HG02852 (cell line): ENCODE data around the gene MAGI2.

ENCODE experiments used
- ATAC-seq: cut with Tn5 transposase; IDR thresholded peaks from one replicate; pipeline ENCODE4 v1.9.1; 2021; ENCODE audit warnings: mild to moderate bottlenecking, moderate library complexity; ENCODE audit not compliant: unreplicated experiment

Gene MAGI2

GRCh38 chr7:79381921-79382320 lies 71.5 kb downstream of the MAGI2 start:
- no peak for ATAC-seq

- no peak for ATAC-seq
These were observed 76.4 kb downstream of the MAGI2 start for GRCh38 chr7:79377097-79377496.

GRCh38 chr7:79376299-79377025 lies 77.0 kb downstream of the MAGI2 start:
- no peak for ATAC-seq

GRCh38 chr7:79361214-79361613 lies 92.3 kb downstream of the MAGI2 start:
- ATAC-seq, result no peak

GRCh38 chr7:79359827-79360226 lies 93.6 kb downstream of the MAGI2 start:
- no peak for ATAC-seq

GRCh38 chr7:79357101-79357500 lies 96.4 kb downstream of the MAGI2 start:
- ATAC-seq, result no peak

- no peak for ATAC-seq
These were observed 99.6 kb downstream of the MAGI2 start for GRCh38 chr7:79353720-79354468.

GRCh38 chr7:79352323-79352722 lies 101.1 kb downstream of the MAGI2 start:
- no peak for ATAC-seq

- no peak for ATAC-seq
These were observed 106.1 kb downstream of the MAGI2 start for GRCh38 chr7:79347351-79347750.

GRCh38 chr7:79341902-79342301 lies 111.6 kb downstream of the MAGI2 start:
- no peak for ATAC-seq

- ATAC-seq, result no peak
These were observed 113.3 kb downstream of the MAGI2 start for GRCh38 chr7:79340212-79340611.

- ATAC-seq, result no peak
These were observed 114.1 kb downstream of the MAGI2 start for GRCh38 chr7:79339208-79339925.

GRCh38 chr7:79337717-79338116 lies 115.8 kb downstream of the MAGI2 start:
- no peak for ATAC-seq

- ATAC-seq, result no peak
These were observed 118.6 kb downstream of the MAGI2 start for GRCh38 chr7:79334841-79335240.

- no peak for ATAC-seq
These were observed 119.1 kb downstream of the MAGI2 start for GRCh38 chr7:79334334-79334733.

GRCh38 chr7:79332091-79332490 lies 121.4 kb downstream of the MAGI2 start:
- ATAC-seq, result no peak

GRCh38 chr7:79329464-79329863 lies 124.0 kb downstream of the MAGI2 start:
- ATAC-seq, result no peak

- ATAC-seq, result no peak
These were observed 132.6 kb downstream of the MAGI2 start for GRCh38 chr7:79320741-79321473.

- no peak for ATAC-seq
These were observed 134.1 kb downstream of the MAGI2 start for GRCh38 chr7:79319369-79319768.

GRCh38 chr7:79317728-79318127 lies 135.7 kb downstream of the MAGI2 start:
- no peak for ATAC-seq

GRCh38 chr7:79312022-79312421 lies 141.4 kb downstream of the MAGI2 start:
- no peak for ATAC-seq
